ENCODE data around the gene DNTTIP2. TPM values are rescaled to one million over a fixed set of nuclear protein-coding genes. Genes with fewer than 3 reads are reported as not detected.
A peak's percentile ranks its signal among the peaks of the same experiment; 100 is the strongest.

Gene DNTTIP2
- polyA plus RNA-seq, 2 of the 4 experiments (the other 2 are of a cell fraction), result 41.5 to 42.0 TPM

- Histone ChIP-seq H3K4me2 (no peak overlapping the region), H3K27ac (peak overlapping the region in 1 of 2 experiments; percentile 80; a peak in 3 of 6 replicates)
- FAIRE-seq, result no peak
Observed at GRCh38 chr1:93829061-93829460, 49.9 kb downstream of the DNTTIP2 start.

GRCh38 chr1:93828367-93828755 lies 50.6 kb downstream of the DNTTIP2 start:
- TF ChIP-seq HDAC2 (IDR thresholded peaks at IDR 0.05) (no peak), CHD4 (IDR thresholded peaks at IDR 0.05; ENCODE audit: borderline replicate concordance) (no peak)
- Histone ChIP-seq H3K4me1 (peaks cover 21% of the 10 kb centered on the region), H3K9me3 (no peaks in the 10 kb centered on the region), H3K27ac (peak overlapping the region; percentile 43 to 80; a peak in 5 of 6 replicates), H3K4me3 (no peak overlapping the region), H3K4me2 (peak overlapping the region; percentile 49)
- FAIRE-seq (no peak), DNase-seq (ENCODE audit: low read depth in 1 of 2, low spot score in 1 of 2) (no peak), ATAC-seq (peak in 1 of 2 experiments; percentile 51; a peak in 3 of 6 replicates)
- ChIA-PET CTCF (interaction anchor here (0.7 to 5.5 kb wide), 7 partner anchors 10 to 524 kb away, joined by 3 to 47 read pairs (median 3); no protein-coding TSS in a partner anchor), POLR2A (no interaction called here)
- 100% methylated on average over 1 of the region's 1 CpG for WGBS (ENCODE audit: missing lambda C conversion rate)

More at GRCh38 chr1:93829061-93829460, 49.9 kb downstream of the DNTTIP2 start:
- Histone ChIP-seq H3K4me1 (peaks cover 21% of the 10 kb centered on the region), H3K9me3 (no peaks in the 10 kb centered on the region), H3K4me3 (no peak overlapping the region)
- CTCF ChIA-PET, result interaction anchor here (0.8 to 5.5 kb wide), 5 partner anchors 11 to 525 kb away, joined by 3 to 47 read pairs (median 3); no protein-coding TSS in a partner anchor
- TF ChIP-seq EHMT2 (IDR thresholded peaks at IDR 0.05; ENCODE audit: low read depth), result no peak
- no peak for TF ChIP-seq SREBF2 (IDR thresholded peaks at IDR 0.05)
- TF ChIP-seq RNF2 (IDR thresholded peaks at IDR 0.05; ENCODE audit: borderline replicate concordance, low read depth), result no peak
- no peak for TF ChIP-seq JUNB (IDR thresholded peaks at IDR 0.05)
- no peak for TF ChIP-seq CBX2 (IDR thresholded peaks at IDR 0.05; ENCODE audit: borderline replicate concordance, low read depth)
- no peak for TF ChIP-seq E2F6 (IDR thresholded peaks at IDR 0.05; ENCODE audit: borderline replicate concordance, low read depth)
- no peak for TF ChIP-seq HES2 (IDR thresholded peaks at IDR 0.05)
- TF ChIP-seq ZSCAN20 (CRISPR knock-in tag; IDR thresholded peaks at IDR 0.05), result no peak
- TF ChIP-seq ZNF302 (CRISPR knock-in tag; IDR thresholded peaks at IDR 0.05), result no peak
- no peak for TF ChIP-seq POLR2A (IDR thresholded peaks at IDR 0.05; ENCODE audit: low read length)
- no peak for TF ChIP-seq JUN (IDR thresholded peaks at IDR 0.05)
- no peak for TF ChIP-seq NR3C1 (IDR thresholded peaks at IDR 0.05)
- TF ChIP-seq HEYL (CRISPR knock-in tag; IDR thresholded peaks at IDR 0.05), result no peak
- no peak for TF ChIP-seq POLR2AphosphoS2 (conservative IDR thresholded peaks at IDR 0.05; ENCODE audit: low read length)
- DNase-seq (ENCODE audit: low read depth in 1 of 2, low spot score in 1 of 2) (no peak), ATAC-seq (no peak)
- POLR2A ChIA-PET, result no interaction called here
- 90% methylated on average over 4 of the region's 4 CpGs for WGBS (ENCODE audit: missing lambda C conversion rate)

- H3K9me3 ChIP-seq, result no peaks in the 10 kb centered on the region
- FAIRE-seq, result no peak
- ChIA-PET POLR2A (no interaction called here), CTCF (interaction anchor here (0.7 to 5.5 kb wide), 7 partner anchors 10 to 269 kb away, joined by 3 to 47 read pairs (median 3); no protein-coding TSS in a partner anchor)
- H3K4me2 ChIP-seq, result peak overlapping the region; percentile 49
- H3K4me1 ChIP-seq, result peaks cover 21% of the 10 kb centered on the region
- 59% methylated on average over 3 of the region's 3 CpGs for WGBS (ENCODE audit: missing lambda C conversion rate)
- H3K4me3 ChIP-seq, result no peak overlapping the region
- TF ChIP-seq MAX (IDR thresholded peaks at IDR 0.05) (peak; percentile 36; the same call in 1 of the 2 replicates), SMC3 (IDR thresholded peaks at IDR 0.05) (no peak), HDAC2 (IDR thresholded peaks at IDR 0.05) (no peak), PHF8 (IDR thresholded peaks at IDR 0.05; ENCODE audit: borderline replicate concordance, low read depth) (no peak), CEBPB (IDR thresholded peaks at IDR 0.05) (peak in 1 of 2 experiments; percentile 67; a peak in 2 of 4 replicates), FOSL2 (IDR thresholded peaks at IDR 0.05) (no peak), FOSL2 (CRISPR knock-in tag; IDR thresholded peaks at IDR 0.05) (peak; percentile 41), HMGXB4 (CRISPR knock-in tag; IDR thresholded peaks at IDR 0.05; ENCODE audit: borderline replicate concordance) (no peak), KDM1A (IDR thresholded peaks at IDR 0.05; ENCODE audit: low read depth) (no peak), BHLHE40 (IDR thresholded peaks at IDR 0.05; ENCODE audit: low read depth, low read length) (no peak), TFCP2L1 (CRISPR knock-in tag; IDR thresholded peaks at IDR 0.05) (no peak), BCL3 (IDR thresholded peaks at IDR 0.05) (no peak)
- DNase-seq (ENCODE audit: low read depth in 1 of 2, low spot score in 1 of 2), result peak in 1 of 2 experiments; percentile 45
- H3K27ac ChIP-seq, result peak overlapping the region; percentile 56 to 80; a peak in 5 of 6 replicates
- peak; percentile 56 to 90; a peak in 4 of 6 replicates for ATAC-seq
Observed at GRCh38 chr1:93827633-93828366, 51.2 kb downstream of the DNTTIP2 start.

Data from A549 (cell line).